SK-N-SH (cell line): ENCODE measurements around the gene BDKRB2. TPM values are rescaled to one million over a fixed set of nuclear protein-coding genes. Genes with fewer than 3 reads are reported as not detected.

Experiments used
- CTCF ChIA-PET: fragments of 300-600, 350-600 bp; formaldehyde crosslinking; extraction: SDS; loops from one replicate; lab custom pipeline; 2021; lab: Yijun Ruan, JAX
- POLR2A ChIA-PET: fragments of 350-600 bp; sonication (Branson Sonifier 250); formaldehyde crosslinking; extraction: SDS; loops from one replicate; lab custom pipeline; 2020; ENCODE audit warnings: antibody characterized with exemption, inconsistent platforms; lab: Yijun Ruan, JAX
- DNase-seq: peaks from one replicate; pipeline ENCODE4 v3.0.0; 2012
- H2AFZ ChIP-seq: fragments of 200-600 bp; sonication (generic); 2 replicates; pipeline ENCODE4 v1.8.1; 2016; ENCODE audit warnings: antibody characterized with exemption, mild to moderate bottlenecking, low read depth
- H3F3A ChIP-seq: fragments of 200-600 bp; sonication (generic); replicated peaks from 2 replicates; pipeline ENCODE3; 2016; ENCODE audit warnings: antibody characterized with exemption, mild to moderate bottlenecking; ENCODE audit not compliant: insufficient read depth
- H3K27ac ChIP-seq, 2 experiments: fragments of 200-500 bp in 1 of 2; fragments of 200-600 bp in 1 of 2; sonication (Bioruptor generic) in 1 of 2; sonication (generic), shearing (Covaris generic) in 1 of 2; 2 replicates each; pipeline versions ENCODE4 v1.5.1 to v1.6.1; 2014 to 2016; ENCODE audit warnings: low read depth in 2 of 2, inconsistent platforms in 1 of 2, low read length in 1 of 2, mild to moderate bottlenecking in 1 of 2, mixed read lengths in 1 of 2
- H3K27me3 ChIP-seq: fragments of 200-600 bp; sonication (generic), shearing (Covaris generic); 2 replicates; pipeline ENCODE4 v1.6.1; 2016; ENCODE audit warnings: mixed run types; ENCODE audit not compliant: insufficient read depth
- H3K36me3 ChIP-seq, 2 experiments: fragments of 200-500 bp in 1 of 2; fragments of 200-600 bp in 1 of 2; sonication (Bioruptor generic) in 1 of 2; sonication (generic) in 1 of 2; replicated peaks in 1 of 2; 2 replicates each; pipeline versions ENCODE3 to v1.5.1; 2014 to 2016; ENCODE audit warnings: low read length in 1 of 2, mild to moderate bottlenecking in 1 of 2; ENCODE audit not compliant: insufficient read depth in 2 of 2, control insufficient read depth in 1 of 2
- H3K4me1 ChIP-seq, 2 experiments: fragments of 200-500 bp in 1 of 2; fragments of 200-600 bp in 1 of 2; sonication (Bioruptor generic) in 1 of 2; sonication (generic), shearing (Covaris generic) in 1 of 2; 2 replicates each; pipeline versions ENCODE4 v1.5.1 to v1.6.1; 2014 to 2016; ENCODE audit warnings: low read depth in 1 of 2, low read length in 1 of 2, mixed run types in 1 of 2; ENCODE audit not compliant: insufficient read depth in 2 of 2, control insufficient read depth in 1 of 2
- H3K4me2 ChIP-seq: fragments of 200-600 bp; sonication (generic), shearing (Covaris generic); 2 replicates; pipeline ENCODE4 v1.6.1; 2017; ENCODE audit warnings: mixed run types
- H3K4me3 ChIP-seq, 2 experiments: fragments of 200-500 bp in 1 of 2; fragments of 200-600 bp in 1 of 2; sonication (Bioruptor generic) in 1 of 2; sonication (generic), shearing (Covaris generic) in 1 of 2; 2 replicates each; pipeline versions ENCODE4 v1.5.1 to v1.8.1; 2014 to 2016; ENCODE audit warnings: low read depth in 2 of 2, inconsistent platforms in 1 of 2, low read length in 1 of 2, mild to moderate bottlenecking in 1 of 2, mixed read lengths in 1 of 2, moderate library complexity in 1 of 2
- H3K79me2 ChIP-seq: fragments of 200-600 bp; sonication (generic); 2 replicates; pipeline ENCODE4 v1.8.1; 2017; ENCODE audit warnings: mild to moderate bottlenecking; ENCODE audit not compliant: insufficient read depth
- H3K9ac ChIP-seq: fragments of 200-600 bp; sonication (generic); 2 replicates; pipeline ENCODE4 v1.6.1; 2017; ENCODE audit warnings: mixed run types
- H3K9me2 ChIP-seq: fragments of 200-600 bp; sonication (generic); 2 replicates; pipeline ENCODE4 v1.6.1; 2017; ENCODE audit warnings: mixed run types
- H3K9me3 ChIP-seq: fragments of 200-600 bp; sonication (generic); 2 replicates; pipeline ENCODE4 v1.6.1; 2017; ENCODE audit warnings: mixed run types, mild to moderate bottlenecking, moderate library complexity
- H4K20me1 ChIP-seq: fragments of 200-600 bp; sonication (generic); 2 replicates; pipeline ENCODE4 v1.6.1; 2017; ENCODE audit warnings: mild to moderate bottlenecking, mixed run types; ENCODE audit not compliant: insufficient read depth
- CHD2 ChIP-seq: fragments of 150-350 bp; IDR thresholded peaks from 2 replicates; pipeline ENCODE4 v1.6.1; 2018; ENCODE audit warnings: low read length; ENCODE audit not compliant: partially characterized antibody
- CTCF ChIP-seq: fragments of 200-600 bp; sonication (generic); IDR thresholded peaks from 2 replicates; pipeline ENCODE4 v1.6.1; 2017; ENCODE audit warnings: antibody characterized with exemption, mild to moderate bottlenecking, moderate library complexity
- FOSL2 ChIP-seq: IDR thresholded peaks from 2 replicates; pipeline ENCODE4 v1.4.0; 2012; ENCODE audit warnings: low read depth, mild to moderate bottlenecking, moderate library complexity, borderline replicate concordance
- IRF3 ChIP-seq: fragments of 150-350 bp; IDR thresholded peaks from 2 replicates; pipeline ENCODE4 v1.6.1; 2016; ENCODE audit warnings: mild to moderate bottlenecking, low read depth, low read length
- MAX ChIP-seq: IDR thresholded peaks from 2 replicates; pipeline ENCODE4 v1.4.0; 2012; ENCODE audit warnings: low read depth
- MEF2A ChIP-seq: IDR thresholded peaks from 2 replicates; pipeline ENCODE4 v1.4.0; 2012; ENCODE audit warnings: low read depth, borderline replicate concordance
- RAD21 ChIP-seq: IDR thresholded peaks from 2 replicates; pipeline ENCODE4 v1.6.1; 2012; ENCODE audit warnings: mild to moderate bottlenecking, low read length
- RXRA ChIP-seq: IDR thresholded peaks from 2 replicates; pipeline ENCODE4 v1.4.0; 2012; ENCODE audit warnings: low read depth, mild to moderate bottlenecking, borderline replicate concordance
- SIN3A ChIP-seq: IDR thresholded peaks from 2 replicates; pipeline ENCODE4 v1.6.1; 2012; ENCODE audit warnings: low read depth, mild to moderate bottlenecking, low read length, moderate library complexity, borderline replicate concordance
- SMC3 ChIP-seq: IDR thresholded peaks from 2 replicates; pipeline ENCODE4 v1.6.1; 2012; ENCODE audit warnings: low read depth, low read length, improper control_type of control experiment
- USF1 ChIP-seq: IDR thresholded peaks from 2 replicates; pipeline ENCODE4 v1.4.0; 2012; ENCODE audit warnings: low read depth, borderline replicate concordance
- USF2 ChIP-seq: fragments of 150-350 bp; IDR thresholded peaks from 2 replicates; pipeline ENCODE4 v1.6.1; 2017; ENCODE audit warnings: antibody characterized with exemption, low read length, low read depth, borderline replicate concordance
- ZBTB33 ChIP-seq: IDR thresholded peaks from 2 replicates; pipeline ENCODE4 v1.4.0; 2012; ENCODE audit warnings: low read depth, borderline replicate concordance
- WGBS: methylation state at CpG from one replicate; pipeline ENCODE4 v1.1.6; 2017; ENCODE audit warnings: low lambda C conversion rate; 5-methylcytosine and 5-hydroxymethylcytosine counted together
- polyA plus RNA-seq, 3 experiments: library from polyadenylated mRNA; depleted of rRNA; stranded (reverse); fragments of >200 nt; gene quantifications; 2 replicates each; pipeline ENCODE4 v1.2.3, GENCODE V29; 2012

BDKRB2 gene
- polyA plus RNA-seq, 1 of the 3 experiments (the other 2 are of a cell fraction), result 4.8 TPM

- TF ChIP-seq USF2 (no peak), MEF2A (no peak), ZBTB33 (no peak)
- TF ChIP-seq, all 33 proteins: peak for 0
Observed at GRCh38 chr14:96224480-96225096, 19.9 kb downstream of the BDKRB2 start (continued).

- H3K9ac ChIP-seq, result no peak overlapping the region
- no peak overlapping the region for H3K27ac ChIP-seq
- no peaks in the 10 kb centered on the region for H3K4me1 ChIP-seq
- H3K4me3 ChIP-seq, result no peak overlapping the region
- no peaks in the 10 kb centered on the region for H3K79me2 ChIP-seq
- no peak for DNase-seq
- 89% methylated on average over 5 of the region's 5 CpGs for WGBS
- no peak overlapping the region for H3K4me2 ChIP-seq
- H3K27me3 ChIP-seq, result no peaks in the 10 kb centered on the region
- CTCF ChIA-PET, result interaction anchor here (1.0 to 2.9 kb wide), 5 partner anchors 9 to 126 kb away, joined by 3 to 13 read pairs (median 3); no protein-coding TSS in a partner anchor
- TF ChIP-seq MAX, result no peak
- TF ChIP-seq SMC3, result no peak
- no peak for TF ChIP-seq IRF3
- no peaks in the 10 kb centered on the region for H4K20me1 ChIP-seq
- H2AFZ ChIP-seq, result no peak overlapping the region
- H3K9me2 ChIP-seq, result no peaks in the 10 kb centered on the region
- H3F3A ChIP-seq, result no peaks in the 10 kb centered on the region
- no peaks in the 10 kb centered on the region for H3K9me3 ChIP-seq
- POLR2A ChIA-PET, result no interaction called here
- H3K36me3 ChIP-seq, result no peaks in the 10 kb centered on the region
Observed at GRCh38 chr14:96225213-96225612, 20.6 kb downstream of the BDKRB2 start.

GRCh38 chr14:96225745-96226151 lies 21.1 kb downstream of the BDKRB2 start:
- no peaks in the 10 kb centered on the region for H3K36me3 ChIP-seq
- H3F3A ChIP-seq, result no peaks in the 10 kb centered on the region
- H3K4me3 ChIP-seq, result no peak overlapping the region
- TF ChIP-seq USF1 (no peak), RXRA (no peak), CTCF (peak; percentile 36), SIN3A (no peak), RAD21 (peak; percentile 13; the same call in 1 of the 2 replicates), CHD2 (no peak), FOSL2 (no peak)
- peak; percentile 60 for DNase-seq
- no peaks in the 10 kb centered on the region for H3K79me2 ChIP-seq
- no peak overlapping the region for H3K27ac ChIP-seq
- H3K9me2 ChIP-seq, result no peaks in the 10 kb centered on the region
- no peak overlapping the region for H3K9ac ChIP-seq
- POLR2A ChIA-PET, result no interaction called here
- H3K27me3 ChIP-seq, result no peaks in the 10 kb centered on the region
- CTCF ChIA-PET, result interaction anchor here (1.2 to 2.9 kb wide), 3 partner anchors 10 to 50 kb away, joined by 3 to 13 read pairs (median 6); no protein-coding TSS in a partner anchor
- no peak overlapping the region for H3K4me2 ChIP-seq
- H3K9me3 ChIP-seq, result no peaks in the 10 kb centered on the region
- WGBS, result 78% methylated on average over 5 of the region's 5 CpGs
- no peaks in the 10 kb centered on the region for H3K4me1 ChIP-seq
- no peak overlapping the region for H2AFZ ChIP-seq
- H4K20me1 ChIP-seq, result no peaks in the 10 kb centered on the region
